Fibroblast of the aortic adventitia (primary cell): ENCODE results near the gene RNF125. TPM values are rescaled to one million over a fixed set of nuclear protein-coding genes. Genes with fewer than 3 reads are reported as not detected.
"Not testable (repeated sequence)": the region's sequence is repeated elsewhere in the genome, so short reads cannot be mapped to it uniquely, and the experiment has no call there.

Experiments
- DNase-seq: peaks from one replicate; pipeline ENCODE4 v3.0.0-alpha.2; 2010; ENCODE audit warnings: low read depth
- H3K4me3 ChIP-seq: 2 replicates; pipeline ENCODE4 v1.5.1; 2011; ENCODE audit warnings: low read depth, mild to moderate bottlenecking, control low read depth, low read length, moderate library complexity
- total RNA-seq: library from RNA; depleted of rRNA; stranded (reverse); fragments of >200 nt; gene quantifications from 2 replicates; pipeline ENCODE4 v1.2.3, GENCODE V29; 2012; ENCODE audit warnings: low replicate concordance
- TF ChIP-seq, protein P1 (sequence below): IDR thresholded peaks from 2 replicates; pipeline ENCODE4 v1.5.1; 2011; ENCODE audit warnings: mild to moderate bottlenecking, low read length, control low read depth, inconsistent platforms; ENCODE audit not compliant: insufficient read depth

RNF125 gene
- total RNA-seq, 1 donor, result 1.6 TPM

DNA sequence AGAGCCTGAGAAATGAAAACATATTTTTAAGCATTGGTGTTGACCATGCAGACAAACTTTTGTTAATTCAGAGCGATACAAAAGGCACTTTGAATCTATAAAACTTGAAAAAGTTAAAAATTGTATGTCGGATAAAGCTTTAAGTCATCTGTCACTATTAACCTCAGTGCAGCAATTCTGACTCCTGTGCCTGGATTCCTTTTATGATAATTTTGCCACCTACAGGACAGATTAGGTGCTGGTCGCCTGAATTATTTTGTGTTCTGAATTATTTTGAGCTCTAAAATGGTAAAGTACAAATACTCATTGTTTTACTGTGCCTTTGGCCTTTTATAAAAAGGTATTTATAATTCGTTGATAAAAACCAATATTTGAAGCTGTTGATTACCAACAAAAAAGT, 53.7 kb downstream of the RNF125 start:
- DNase-seq, result peak; percentile 11
- H3K4me3 ChIP-seq, result no peak overlapping the region
- TF ChIP-seq, protein P1, sequence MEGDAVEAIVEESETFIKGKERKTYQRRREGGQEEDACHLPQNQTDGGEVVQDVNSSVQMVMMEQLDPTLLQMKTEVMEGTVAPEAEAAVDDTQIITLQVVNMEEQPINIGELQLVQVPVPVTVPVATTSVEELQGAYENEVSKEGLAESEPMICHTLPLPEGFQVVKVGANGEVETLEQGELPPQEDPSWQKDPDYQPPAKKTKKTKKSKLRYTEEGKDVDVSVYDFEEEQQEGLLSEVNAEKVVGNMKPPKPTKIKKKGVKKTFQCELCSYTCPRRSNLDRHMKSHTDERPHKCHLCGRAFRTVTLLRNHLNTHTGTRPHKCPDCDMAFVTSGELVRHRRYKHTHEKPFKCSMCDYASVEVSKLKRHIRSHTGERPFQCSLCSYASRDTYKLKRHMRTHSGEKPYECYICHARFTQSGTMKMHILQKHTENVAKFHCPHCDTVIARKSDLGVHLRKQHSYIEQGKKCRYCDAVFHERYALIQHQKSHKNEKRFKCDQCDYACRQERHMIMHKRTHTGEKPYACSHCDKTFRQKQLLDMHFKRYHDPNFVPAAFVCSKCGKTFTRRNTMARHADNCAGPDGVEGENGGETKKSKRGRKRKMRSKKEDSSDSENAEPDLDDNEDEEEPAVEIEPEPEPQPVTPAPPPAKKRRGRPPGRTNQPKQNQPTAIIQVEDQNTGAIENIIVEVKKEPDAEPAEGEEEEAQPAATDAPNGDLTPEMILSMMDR, result peak; percentile 49

DNA sequence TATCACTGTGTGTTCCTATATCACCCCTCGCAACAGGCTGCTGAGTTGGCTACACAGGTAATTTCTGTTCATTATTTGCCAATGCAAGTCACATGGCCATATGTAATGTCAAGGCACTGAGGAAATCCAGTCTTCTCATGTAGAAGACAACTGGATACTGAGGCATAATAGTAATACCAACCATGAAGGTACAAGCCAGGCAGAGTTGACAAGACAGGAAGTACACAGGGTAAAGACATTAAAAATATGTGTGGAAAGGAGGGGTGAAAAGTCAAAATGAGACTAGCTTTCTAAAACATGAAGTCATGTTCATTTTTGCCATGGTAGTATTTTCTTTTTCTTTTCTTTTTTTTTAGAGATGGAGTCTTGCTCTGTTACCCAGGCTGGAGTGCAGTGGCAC, 55.6 kb downstream of the RNF125 start:
- H3K4me3 ChIP-seq, result no peak overlapping the region
- no peak for DNase-seq
- TF ChIP-seq, protein P1, result no peak

- no peak overlapping the region for H3K4me3 ChIP-seq
- no peak for DNase-seq
- TF ChIP-seq, protein P1, result no peak
Observed at GRCh38 chr18:32078845-32079244, 60.2 kb downstream of the RNF125 start.

DNA sequence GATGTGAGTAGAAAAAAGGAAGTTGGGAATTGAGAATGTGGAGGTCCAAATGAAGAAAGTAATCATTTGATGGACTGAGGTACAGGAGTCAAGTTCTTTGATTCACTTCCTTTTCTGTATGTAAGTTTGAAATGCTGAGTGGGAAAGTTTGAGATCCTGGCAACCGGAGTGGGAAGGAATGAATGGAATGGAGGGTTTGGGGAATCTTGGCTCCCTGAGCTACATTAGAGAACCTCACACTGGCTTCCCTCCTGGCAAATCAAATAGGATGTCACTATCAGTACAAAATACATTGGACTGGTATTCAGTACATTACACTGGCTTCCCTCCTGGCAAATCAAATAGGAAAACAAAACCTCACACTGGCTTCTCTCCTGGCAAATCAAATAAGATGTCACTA, 63.3 kb downstream of the RNF125 start:
- peak; percentile 69 for DNase-seq
- no peak overlapping the region for H3K4me3 ChIP-seq
- TF ChIP-seq, protein P1, result no peak

- DNase-seq, result no peak
- H3K4me3 ChIP-seq, result no peak overlapping the region
- TF ChIP-seq, protein P1, result no peak
Observed at GRCh38 chr18:32083781-32084180, 65.2 kb downstream of the RNF125 start.

DNA sequence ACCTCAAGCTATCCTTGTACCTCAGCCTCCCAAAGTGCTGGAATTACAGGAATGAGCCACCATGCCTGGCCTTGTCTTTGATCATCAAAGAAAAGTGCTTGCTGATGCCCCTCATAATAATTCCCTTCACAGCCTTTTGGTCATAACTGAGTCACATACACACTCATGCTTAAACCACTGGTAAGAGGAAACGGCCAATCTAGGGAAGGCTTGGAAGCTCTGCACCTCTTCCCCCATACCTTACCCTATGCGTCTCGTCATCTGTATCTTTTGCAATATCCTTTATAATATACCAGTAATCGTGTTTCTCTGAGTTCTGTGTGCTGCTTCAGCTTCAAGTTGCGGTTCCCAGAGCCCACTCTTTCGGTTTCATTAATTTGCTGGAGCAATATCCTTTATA, 68.3 kb downstream of the RNF125 start:
- DNase-seq, result peak; percentile 24
- no peak overlapping the region for H3K4me3 ChIP-seq
- TF ChIP-seq, protein P1, result no peak

- not testable (repeated sequence) for DNase-seq
Observed at GRCh38 chr18:32090831-32091230, 72.2 kb downstream of the RNF125 start.

More at GRCh38 chr18:32090831-32091230, 72.2 kb downstream of the RNF125 start:
- H3K4me3 ChIP-seq, result not testable (repeated sequence)
